ENCODE data around the gene TRAPPC6A.

DNA sequence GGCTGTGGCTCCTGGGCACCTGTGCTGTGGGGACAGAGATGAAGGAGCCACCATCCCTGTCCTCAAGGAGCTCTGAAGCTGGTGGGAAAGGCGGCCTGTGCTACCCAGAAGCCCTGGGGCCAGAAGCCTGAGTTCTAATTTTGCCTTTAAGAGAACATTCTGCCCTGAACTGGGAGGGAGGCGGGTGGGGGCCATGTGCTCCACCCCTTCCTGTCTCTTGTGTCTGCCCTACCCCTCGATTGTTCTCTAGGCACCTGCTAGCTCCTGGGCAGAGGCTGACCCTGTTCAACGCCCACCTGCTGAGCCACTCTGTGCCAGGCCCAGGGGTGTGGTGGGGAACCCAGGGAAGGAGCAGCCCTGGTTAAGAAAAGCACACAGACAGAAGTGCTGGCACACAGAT lies 5.9 kb downstream of the TRAPPC6A start:
- no peak for TF ChIP-seq GATA2 (IDR thresholded peaks at IDR 0.05; ENCODE audit: low read depth, low read length)
- no peak for TF ChIP-seq GATA3 (IDR thresholded peaks at IDR 0.05; ENCODE audit: low read depth, low read length)
